ENCODE results near the gene IL22RA1. TPM values are rescaled to one million over a fixed set of nuclear protein-coding genes. Genes with fewer than 3 reads are reported as not detected.

IL22RA1 gene
- total RNA-seq, 1 donor from 2014 or later: not detected

DNA sequence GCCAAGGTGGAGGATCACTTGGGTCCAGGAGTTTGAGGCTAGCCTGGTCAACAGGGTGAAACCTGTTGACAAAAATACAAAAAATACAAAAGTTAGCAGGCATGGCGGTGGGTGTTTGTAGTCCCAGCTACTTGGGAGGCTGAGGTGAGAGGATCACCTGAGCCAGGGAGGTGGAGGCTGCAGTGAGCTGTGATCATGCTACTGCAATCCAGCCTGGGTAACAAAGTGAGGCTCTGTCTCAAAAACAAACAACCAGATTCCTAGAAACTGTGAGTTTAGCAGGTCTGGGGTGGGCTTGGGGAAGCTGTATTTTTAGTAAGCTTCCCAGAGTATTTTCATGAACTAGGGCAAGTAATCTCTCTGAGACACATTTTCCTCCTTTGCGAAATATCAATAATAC is 25.8 kb downstream of the IL22RA1 start:
- no peak for DNase-seq (ENCODE audit: low spot score)

DNA sequence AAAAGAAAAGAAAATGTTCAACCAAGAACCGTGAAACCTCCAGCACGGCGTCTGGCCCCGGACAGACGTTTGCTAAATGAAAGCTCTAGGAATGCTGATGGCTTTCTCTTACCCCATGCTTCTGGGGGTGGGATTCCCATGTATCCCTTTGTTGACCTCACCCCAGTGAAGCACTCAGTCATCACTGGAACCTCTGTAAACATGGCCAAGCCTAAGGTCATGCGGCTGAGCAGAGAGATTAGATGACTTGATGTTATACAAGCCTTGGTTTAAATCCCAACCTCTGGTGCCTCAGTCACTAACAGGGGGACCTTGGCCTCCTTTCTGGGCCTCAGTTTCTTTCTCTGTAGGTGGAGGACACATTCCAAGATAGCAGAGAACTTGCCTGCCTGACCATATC is 28.2 kb downstream of the IL22RA1 start:
- no peak for DNase-seq (ENCODE audit: low spot score)

DNA sequence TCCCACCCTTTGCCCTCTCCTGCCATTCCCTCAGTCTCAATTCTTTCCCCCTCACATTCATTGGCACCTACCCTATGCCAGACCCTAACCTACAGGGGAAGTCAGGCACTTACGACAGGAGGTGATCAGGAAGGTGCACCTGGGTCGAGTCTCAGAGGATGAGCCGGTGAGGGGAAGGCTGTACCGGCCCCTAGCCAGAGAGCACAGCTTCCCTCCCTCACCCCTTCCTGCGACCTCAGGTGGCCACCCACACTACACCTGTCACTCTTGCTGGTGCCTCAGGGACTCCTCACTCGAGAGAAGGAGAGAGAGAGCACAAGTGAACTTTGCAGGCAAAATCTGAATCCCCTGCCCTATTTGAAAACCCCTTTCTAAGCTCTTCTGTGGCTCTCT is 29.3 kb downstream of the IL22RA1 start:
- DNase-seq (ENCODE audit: low spot score): no peak

DNA sequence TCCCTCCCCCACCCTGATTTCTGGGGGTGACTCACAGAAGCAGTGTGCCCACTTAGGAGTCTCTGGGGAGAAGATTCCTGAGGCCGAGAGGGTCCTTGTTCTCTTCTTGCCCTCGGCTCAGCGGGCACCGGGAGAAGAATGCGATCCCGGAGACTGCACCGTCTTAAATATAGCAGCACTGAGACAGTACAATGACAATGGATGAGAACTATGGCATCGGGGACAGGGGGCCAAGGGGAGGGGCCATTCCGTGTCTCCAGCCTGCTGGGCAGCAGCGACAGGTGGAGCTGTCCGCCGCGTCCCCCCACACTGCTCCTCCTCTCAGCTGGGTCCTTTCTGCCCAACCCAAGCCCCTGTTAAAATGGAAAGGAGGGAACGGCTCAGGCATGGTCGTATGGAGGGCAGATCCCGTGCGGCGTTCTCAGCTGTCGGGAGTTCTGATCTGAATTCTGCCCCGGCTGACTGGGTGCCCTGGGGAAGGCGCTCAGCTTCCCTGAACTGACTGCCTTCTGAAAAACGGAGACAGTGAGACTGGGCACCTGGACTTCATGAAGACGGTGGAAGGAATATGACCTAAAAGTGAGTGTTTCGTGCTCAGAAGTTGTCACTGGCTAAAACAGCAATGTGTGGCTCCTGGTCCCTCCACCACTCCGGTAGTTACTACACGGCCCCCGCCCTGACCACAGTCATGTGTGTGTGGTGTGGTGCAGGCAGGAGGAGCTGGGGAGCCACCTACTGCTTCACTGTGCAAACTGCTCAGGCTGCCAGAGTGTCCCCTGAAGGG is 30.8 kb downstream of the IL22RA1 start, which contains the start of gene MYOM3:
Gene MYOM3 (minus strand): TSS at position 140 of the 784 bp plus-strand sequence. CDS start 3,499 bp downstream, outside the sequence.
- DNase-seq (ENCODE audit: low spot score): no peak

DNA sequence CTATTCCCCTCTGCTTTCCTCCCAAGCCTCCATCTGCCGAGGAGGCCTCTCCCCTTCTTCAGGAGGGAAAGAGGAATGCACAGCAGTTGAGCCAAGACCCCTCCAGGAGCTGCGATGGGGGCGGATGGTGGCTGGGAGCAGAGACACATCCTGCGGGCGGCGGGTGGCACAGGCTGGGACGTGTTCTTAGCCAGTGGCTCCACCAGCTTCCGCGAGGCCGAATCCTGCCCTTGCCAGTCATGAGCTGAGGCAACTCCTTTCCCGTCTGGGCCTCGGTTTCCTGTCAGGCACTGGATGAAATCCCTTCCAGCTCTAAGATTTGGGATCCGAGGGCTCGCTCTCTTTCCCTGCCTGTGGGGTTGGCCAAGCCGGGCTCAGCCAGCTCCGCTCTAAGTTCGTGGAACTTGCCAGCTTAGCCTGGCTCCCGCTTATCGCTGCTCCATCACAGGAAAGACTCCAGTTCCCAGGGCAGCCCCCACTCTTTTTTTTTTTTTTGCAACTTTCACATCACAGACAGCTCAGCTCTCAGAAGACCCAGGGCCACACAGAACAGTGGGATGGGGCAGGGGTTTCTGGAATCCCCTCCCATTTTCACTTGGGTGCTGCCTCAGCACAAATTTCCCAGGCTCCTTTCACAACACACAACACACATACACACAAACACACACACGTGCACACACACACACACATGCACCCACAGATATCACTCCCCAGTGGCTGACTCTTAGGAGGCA is 31.5 kb downstream of the IL22RA1 start:
- no peak for DNase-seq (ENCODE audit: low spot score)

DNA sequence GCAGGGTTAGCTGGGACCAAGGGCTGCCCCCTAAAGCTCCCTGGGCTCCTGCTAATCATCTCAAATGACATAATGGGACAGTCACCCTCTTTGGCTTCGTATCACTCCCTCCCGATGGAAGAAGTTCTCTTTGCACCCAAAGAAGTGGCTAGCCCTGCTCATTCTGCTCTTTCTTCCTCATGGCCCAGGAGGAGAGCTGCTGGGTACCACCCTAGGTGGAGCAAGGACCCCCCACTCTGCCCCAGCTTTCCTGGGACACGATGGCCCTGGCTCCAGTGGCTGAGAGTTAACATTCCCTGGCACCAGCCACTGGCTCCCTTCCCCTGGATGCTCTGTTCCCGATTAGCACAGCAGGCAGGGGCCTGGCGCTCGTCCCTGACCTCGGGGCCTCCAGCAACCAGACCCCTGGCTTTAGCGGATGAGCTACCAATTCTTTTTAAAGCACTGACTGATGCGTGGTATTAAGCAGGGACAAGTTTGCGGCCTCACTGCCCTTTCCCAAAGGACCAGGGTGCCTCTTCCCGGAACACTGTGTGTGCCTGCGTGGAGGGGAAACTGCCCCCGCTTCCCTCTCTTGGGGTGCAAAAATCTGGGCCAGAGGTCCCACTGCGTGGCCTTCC is 32.2 kb downstream of the IL22RA1 start:
- no peak for DNase-seq (ENCODE audit: low spot score)

DNA sequence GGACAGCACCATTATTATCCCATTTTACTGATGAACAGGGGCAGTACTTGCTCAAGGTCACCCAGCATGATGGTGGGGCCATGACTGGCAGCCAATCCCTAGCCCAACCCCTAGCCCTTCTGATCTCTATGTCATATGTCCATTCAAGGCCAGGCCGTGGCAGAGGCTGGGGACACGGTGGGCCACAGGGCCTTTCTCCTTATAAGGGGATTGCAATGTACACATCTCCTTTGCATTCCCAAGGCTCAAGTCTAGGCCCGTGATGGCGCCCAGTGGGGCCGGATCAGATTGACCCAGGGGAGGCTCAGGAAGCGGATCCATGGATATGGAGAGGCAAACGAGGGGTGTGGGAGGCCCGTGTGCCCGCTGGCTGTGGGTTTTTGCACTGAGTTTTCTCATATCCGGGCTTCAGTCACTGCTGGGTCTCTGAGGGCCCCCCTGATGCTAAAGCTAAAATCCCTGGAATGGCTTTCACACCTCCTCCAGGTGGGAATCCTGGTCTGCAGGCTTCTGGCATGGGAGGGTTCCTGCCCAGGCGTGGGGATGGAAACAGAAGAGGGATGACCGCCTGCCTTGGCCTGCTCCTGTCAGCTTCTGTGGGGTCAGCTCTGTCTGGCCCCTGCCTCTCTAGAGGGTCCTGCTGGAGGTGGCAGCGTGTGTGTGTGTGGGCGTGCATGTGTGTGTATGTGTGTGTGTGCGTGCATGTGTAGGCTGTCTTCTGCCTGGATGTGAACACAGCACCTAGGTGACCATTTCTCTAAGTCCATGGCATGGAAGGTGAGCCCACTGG is 33.1 kb downstream of the IL22RA1 start:
- DNase-seq (ENCODE audit: low spot score): no peak

DNA sequence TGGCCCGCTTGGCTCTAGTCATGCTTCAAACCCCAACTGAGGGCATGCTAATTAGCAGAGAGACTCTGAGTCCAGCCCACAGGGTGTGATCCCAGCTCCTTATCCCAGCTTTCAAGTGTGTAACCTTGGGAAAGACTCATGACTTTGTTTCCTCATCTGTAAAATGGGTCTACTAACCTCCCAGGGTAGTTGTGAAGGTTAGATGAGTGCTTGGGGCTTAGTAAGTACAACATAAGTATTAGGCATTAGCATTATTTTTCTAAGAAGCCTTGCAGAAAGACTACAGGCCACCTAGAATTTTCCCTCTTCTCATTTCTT is 33.8 kb downstream of the IL22RA1 start:
- no peak for DNase-seq (ENCODE audit: low spot score)

DNA sequence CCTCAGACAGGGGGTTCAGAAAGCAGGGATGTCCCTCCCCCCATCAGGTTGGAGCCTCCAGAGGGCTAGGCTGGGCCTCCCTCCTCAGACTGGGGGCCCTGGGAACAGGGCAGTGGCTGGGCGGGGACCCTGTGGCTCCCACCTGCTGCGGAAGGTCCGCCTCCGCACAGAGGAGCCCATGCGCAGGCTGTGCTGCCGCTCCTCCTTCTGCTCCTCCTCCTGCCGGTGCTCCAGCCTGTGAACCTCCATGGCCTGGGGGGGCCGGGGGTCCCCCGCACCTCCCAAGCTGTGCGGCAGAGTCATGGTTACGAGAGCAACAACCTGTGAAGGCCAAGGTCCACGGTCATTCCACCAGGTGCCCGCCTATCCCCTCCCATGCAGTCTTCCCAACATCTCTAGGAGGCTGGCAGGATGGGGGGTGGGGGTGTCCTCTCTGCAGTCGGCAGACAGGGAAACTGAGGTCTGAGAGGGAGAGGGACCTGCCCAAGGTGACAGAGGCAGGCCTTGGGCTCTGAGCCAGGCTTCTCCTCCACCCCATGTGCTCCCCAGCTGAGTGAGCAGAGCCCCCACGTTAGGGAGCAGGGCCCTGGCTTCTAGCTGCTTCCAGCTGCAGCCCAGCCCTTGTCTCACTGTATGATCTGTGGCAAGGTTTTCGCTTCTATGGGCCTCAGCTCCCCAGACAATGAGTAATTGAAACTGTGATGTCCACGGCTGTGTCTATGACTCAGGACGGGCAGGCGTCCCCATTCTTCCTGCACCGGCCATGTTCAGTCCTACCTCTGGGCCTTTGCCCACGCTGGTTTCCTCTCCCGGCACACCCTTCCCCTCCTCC is 34.4 kb downstream of the IL22RA1 start:
- DNase-seq (ENCODE audit: low spot score): no peak

DNA sequence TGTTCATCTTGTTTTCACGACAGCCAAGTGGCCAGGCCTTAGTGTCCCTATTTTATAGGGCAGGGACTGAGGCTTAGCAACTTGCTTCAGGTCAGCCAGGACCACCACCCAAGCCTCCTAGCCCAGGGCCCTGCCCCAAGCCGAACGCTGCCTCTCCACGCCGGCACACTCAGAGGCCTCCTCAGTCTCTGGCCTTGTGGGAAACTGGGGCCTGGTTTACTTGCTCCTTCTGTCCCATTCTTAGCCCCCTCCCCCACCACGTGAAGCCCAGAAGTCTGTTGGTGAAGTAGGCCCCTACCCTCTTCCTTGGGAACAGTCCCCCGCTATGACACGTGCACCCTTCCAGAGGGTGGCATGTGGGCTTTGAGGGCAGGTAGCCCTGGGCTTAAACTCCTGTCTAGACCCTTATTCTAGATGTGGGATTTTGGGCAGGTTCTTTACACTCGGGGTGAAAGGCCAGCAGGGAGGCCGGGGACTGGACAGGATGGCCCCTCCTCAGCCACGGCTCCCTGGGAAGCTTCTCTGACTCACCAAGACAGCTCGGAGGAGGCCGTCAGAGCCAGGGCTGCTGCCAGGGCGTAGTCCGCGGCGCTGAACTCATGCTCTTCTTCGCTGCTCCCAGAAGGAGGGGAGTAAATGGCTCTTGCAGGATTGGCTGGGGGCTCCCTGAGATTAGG is 35.3 kb downstream of the IL22RA1 start:
- DNase-seq (ENCODE audit: low spot score): no peak

DNA sequence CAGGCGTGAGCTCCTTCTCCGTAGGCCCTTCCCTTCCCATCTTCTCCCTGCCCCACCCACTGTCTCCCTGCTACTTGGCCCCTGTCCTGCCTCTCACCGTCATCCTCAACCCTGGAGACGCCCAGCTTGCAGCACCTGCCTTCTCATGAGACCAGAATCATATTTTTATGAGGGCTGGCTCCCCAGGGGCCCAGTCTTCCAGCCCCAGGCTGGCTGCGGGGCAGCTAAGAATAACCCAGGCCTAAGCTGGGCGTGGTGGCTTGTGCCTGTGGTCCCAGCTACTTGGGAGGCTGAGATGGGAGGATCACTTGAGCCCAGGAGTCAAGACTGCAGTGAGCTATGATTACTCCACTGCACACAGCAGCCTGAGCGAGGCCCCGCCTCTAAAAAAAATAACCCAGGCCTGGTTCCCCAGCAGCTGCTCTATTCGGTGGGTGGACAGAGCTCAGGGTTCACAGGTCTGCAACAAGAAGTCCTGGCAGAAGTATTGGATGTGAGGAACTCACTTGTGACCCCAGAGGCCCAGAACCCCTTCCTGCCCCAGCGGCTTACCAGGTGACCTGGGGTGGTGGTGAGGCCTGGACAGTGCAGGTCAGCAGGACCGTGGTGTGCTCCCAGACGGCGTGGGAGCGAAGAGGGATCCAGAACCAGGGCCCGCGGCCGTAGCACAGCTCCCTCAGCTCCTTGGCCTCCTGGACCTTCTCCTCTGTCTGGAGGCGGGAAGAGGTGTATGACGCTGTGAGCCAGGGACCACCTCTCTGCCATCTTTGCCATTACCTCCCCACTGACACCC is 37.4 kb downstream of the IL22RA1 start:
- DNase-seq (ENCODE audit: low spot score): no peak

DNA sequence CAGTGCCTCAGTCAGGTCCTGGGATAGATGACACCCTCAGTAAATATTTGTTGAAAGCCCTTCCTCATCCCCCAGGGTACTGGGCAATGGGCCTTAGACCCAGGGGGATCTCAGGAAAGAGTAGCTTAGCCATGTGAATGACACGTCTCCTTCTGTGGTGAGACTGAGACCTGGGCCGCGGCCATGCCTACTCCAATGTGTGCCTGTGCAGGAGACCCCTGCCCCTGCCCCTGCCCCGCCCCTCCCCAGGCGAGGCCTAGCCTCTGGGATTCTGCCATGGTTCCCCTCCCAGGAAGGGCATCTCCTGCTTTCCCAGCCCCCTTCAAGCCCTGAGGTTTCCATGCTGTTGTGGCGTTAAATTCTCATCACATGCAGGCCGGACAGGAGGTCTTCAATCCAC is 38.1 kb downstream of the IL22RA1 start:
- no peak for DNase-seq (ENCODE audit: low spot score)

DNA sequence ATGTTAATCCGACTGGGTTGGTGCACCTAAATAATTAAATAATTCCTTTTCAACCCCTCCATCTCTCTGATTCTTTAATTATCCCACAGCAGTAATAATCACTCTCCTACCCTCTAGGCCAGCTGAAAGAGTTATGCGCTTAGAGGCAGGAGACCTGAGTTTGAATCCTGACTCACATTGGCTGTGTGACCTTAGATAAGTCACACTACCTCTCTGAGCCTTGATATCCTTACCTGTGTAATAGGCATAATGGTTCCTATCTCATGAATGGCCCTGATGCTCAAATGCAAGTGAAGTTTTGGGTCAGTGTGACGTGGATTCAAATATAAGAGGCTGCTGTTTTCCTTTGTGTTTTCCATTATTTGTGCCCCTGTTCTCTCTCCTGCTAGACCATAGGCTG is 39.1 kb downstream of the IL22RA1 start:
- DNase-seq (ENCODE audit: low spot score): no peak

DNA sequence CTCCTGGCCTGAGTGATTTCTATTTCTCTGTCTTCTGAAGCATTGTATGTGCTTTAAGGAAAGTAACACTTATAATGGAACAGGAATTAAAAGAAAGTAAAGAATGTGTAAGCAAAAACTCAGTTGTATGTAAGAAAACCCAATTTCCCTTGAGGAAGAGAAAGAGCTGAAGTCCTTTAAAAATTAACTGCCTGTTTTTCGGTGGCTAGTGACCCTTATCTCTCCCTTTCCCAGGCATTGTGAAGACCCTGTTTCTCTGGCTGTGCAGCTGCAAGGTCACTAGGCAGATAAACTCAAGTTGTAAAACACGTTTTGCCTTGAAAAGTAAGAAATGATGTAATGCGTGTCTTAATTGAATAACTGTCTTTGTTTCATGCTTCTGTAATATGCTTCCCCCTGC is 39.5 kb downstream of the IL22RA1 start:
- DNase-seq (ENCODE audit: low spot score): no peak

DNA sequence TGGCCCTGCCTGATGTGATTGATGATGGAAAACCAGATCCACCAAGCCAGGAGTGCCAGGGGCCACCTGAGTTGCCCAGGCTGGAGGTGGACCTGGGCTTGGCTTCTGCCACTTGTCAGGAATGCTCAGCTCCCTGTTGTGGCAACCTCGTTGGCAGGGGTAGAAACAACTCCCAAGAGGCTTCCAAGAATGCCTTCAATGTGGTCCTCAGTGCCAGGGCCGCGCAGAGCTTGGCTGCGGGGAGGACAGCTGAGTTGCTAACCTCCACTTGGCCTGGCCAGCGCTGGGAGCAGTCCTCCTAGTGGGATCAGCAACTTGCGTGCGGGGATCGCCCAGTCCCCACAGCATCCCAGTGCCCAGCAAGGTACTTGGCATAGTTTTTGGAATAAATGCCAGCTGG is 40.0 kb downstream of the IL22RA1 start:
- DNase-seq (ENCODE audit: low spot score): no peak

DNA sequence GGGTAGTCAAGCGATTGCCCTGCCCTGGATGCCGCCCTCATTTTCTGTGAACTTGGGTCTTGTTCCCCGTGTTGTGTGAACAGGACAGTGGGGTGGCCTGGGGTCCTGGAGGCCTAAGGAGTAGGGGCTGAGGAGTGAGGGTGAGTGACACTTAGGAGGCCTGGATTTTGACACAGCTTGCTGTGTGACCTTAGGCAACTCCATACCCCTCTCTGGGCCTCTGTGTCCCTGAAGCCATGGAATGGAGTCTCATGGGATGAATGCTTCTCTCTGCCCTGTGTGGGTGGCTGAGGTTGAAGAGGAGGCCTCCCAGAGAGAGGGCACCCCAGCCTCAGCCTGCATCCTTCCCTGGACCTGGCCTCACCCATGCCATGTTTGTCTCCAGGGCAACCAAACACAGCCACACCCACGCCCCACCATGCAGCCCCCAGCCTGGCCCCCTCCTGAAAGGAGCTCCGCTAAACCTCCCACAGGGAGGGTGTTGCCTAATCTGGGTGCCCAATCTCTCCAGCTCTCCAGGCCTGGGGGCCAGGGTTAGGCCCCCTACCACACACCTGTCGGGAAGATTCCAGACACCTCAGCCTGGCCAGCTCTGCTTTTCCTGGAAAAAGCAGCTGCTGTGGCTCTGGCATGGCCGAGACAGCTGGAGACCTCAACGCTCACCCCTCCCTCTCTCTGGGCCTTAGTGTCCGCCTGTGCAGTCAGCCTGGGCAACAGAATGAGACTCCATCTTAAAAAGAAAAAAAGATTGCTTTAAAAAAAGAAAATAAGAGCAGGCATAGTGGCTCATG is 40.9 kb downstream of the IL22RA1 start:
- no peak for DNase-seq (ENCODE audit: low spot score)

DNA sequence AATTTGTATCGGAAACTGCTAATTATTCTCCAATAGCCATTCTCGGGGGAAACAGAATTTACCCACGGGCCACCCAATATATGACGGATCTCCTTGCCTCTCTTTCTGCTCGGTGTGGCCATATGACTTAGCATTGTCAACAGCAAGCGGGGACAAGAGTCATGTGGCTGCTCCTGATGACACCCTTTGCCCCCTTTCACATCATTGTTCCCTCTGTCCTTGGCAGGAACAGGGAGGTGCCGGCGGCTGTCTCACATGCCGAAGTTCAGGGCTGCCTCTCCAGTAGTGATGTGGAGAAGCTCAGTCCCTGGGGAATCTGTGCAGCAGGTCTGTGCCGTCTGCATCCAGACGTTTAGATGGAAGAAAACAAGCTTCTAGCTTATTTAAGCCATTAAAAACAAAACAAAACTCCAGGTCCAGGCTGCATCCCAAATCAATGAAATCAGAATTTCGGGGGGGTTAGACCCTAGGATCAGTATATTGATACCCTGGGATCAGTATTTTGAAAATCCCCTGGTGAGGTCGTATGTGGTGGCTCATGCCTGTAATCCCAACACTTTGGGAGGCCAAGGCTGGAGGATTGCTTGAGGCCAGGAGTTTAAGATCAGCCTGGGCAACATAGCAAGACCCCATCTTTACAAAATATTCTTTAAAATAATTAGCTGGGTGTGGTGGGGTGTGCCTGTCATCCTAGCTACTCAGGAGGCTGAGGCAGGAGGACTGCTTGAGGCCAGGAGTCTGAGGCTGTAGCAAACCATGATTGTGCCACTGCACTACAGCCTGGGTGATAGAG is 41.8 kb downstream of the IL22RA1 start:
- DNase-seq (ENCODE audit: low spot score): no peak
